ENCODE results near the gene DPM1. TPM values are rescaled to one million over a fixed set of nuclear protein-coding genes. Genes with fewer than 3 reads are reported as not detected.

The DPM1 gene
- total RNA-seq, 1 experiment from 2014 or later, result 65.5 TPM

- no peak for TF ChIP-seq CEBPB (IDR thresholded peaks at IDR 0.05; ENCODE audit: low read depth)
- TF ChIP-seq EZH2 (IDR thresholded peaks at IDR 0.05), result no peak
- no peak for TF ChIP-seq ZBTB33 (IDR thresholded peaks at IDR 0.05; ENCODE audit: extremely low read depth, insufficient replicate concordance, low read length)
- no peak for TF ChIP-seq EGR1 (IDR thresholded peaks at IDR 0.05; ENCODE audit: low read depth)
Observed at GRCh38 chr20:50916257-50916656, 42.1 kb downstream of the DPM1 start (continued).

GRCh38 chr20:50915424-50915823 lies 42.9 kb downstream of the DPM1 start:
- H2AFZ ChIP-seq (ENCODE audit: low read depth, low read length, poor library complexity, severe bottlenecking), result no peak overlapping the region
- CTCF ChIA-PET, result interaction anchor here (2.8 kb wide), 1 partner anchor 14 kb away, joined by 9 read pairs; no protein-coding TSS in a partner anchor
- H3K4me3 ChIP-seq (replicated peaks in 1 of 2; ENCODE audit: low read depth in 1 of 2, low read length in 2 of 2), result no peak overlapping the region
- H4K20me1 ChIP-seq (ENCODE audit: insufficient read depth), result peaks cover 61% of the 10 kb centered on the region; the same call in 1 of the 2 replicates
- no peak overlapping the region for H3K27ac ChIP-seq (ENCODE audit: low read depth, low read length)
- ATAC-seq (no peak), DNase-seq (ENCODE audit: low read depth, low spot score) (no peak)
- H3K9me2 ChIP-seq (ENCODE audit: insufficient read depth), result no peaks in the 10 kb centered on the region
- peaks cover 10 to 19% of the 10 kb centered on the region in 2 experiments; a peak in 1 of 4 replicates for H3K36me3 ChIP-seq (ENCODE audit: control insufficient read depth in 1 of 2, insufficient read depth in 2 of 2, low read length in 2 of 2)
- TF ChIP-seq ELF1 (IDR thresholded peaks at IDR 0.05; ENCODE audit: borderline replicate concordance, low read depth) (no peak), CBX3 (IDR thresholded peaks at IDR 0.05; ENCODE audit: low read depth) (no peak), ZBTB33 (IDR thresholded peaks at IDR 0.05; ENCODE audit: extremely low read depth, insufficient replicate concordance, low read length) (no peak), EGR1 (IDR thresholded peaks at IDR 0.05; ENCODE audit: low read depth) (no peak), MAX (IDR thresholded peaks at IDR 0.05) (no peak), CEBPB (IDR thresholded peaks at IDR 0.05; ENCODE audit: low read depth) (no peak), JUND (IDR thresholded peaks at IDR 0.05) (no peak), REST (IDR thresholded peaks at IDR 0.05; ENCODE audit: low read depth) (no peak), RAD21 (IDR thresholded peaks at IDR 0.05; ENCODE audit: low read depth) (no peak), ATF3 (IDR thresholded peaks at IDR 0.05) (no peak), CTCF (IDR thresholded peaks at IDR 0.05 in 2 of 3, conservative IDR thresholded peaks at IDR 0.05 in 1 of 3; ENCODE audit: borderline replicate concordance in 1 of 3, insufficient read depth in 1 of 3, low read depth in 2 of 3, low read length in 2 of 3) (no peak), EZH2 (IDR thresholded peaks at IDR 0.05) (no peak), SIN3A (IDR thresholded peaks at IDR 0.05; ENCODE audit: low read depth) (no peak), FOSL1 (IDR thresholded peaks at IDR 0.05; ENCODE audit: low read depth) (no peak), EZH2phosphoT487 (IDR thresholded peaks at IDR 0.05; ENCODE audit: borderline replicate concordance) (no peak)
- H3K4me2 ChIP-seq (ENCODE audit: low read length), result no peak overlapping the region
- intact Hi-C loops (cut with micrococcal nuclease), result no loop called here
- peaks cover 0 to 14% of the 10 kb centered on the region in 2 experiments; a peak in 2 of 4 replicates for H3K4me1 ChIP-seq (ENCODE audit: control insufficient read depth in 1 of 2, insufficient read depth in 2 of 2, low read length in 2 of 2)
- no TSS peak for BruUV-seq (replicated peaks)
- H3K9ac ChIP-seq (ENCODE audit: low read length), result no peak overlapping the region
- H3K79me2 ChIP-seq (ENCODE audit: insufficient read depth, low read length), result peaks cover 100% of the 10 kb centered on the region
- H3K27me3 ChIP-seq (ENCODE audit: insufficient read depth, low read length), result no peaks in the 10 kb centered on the region
- POLR2A ChIA-PET, result no interaction called here
- no peaks in the 10 kb centered on the region for H3K9me3 ChIP-seq (ENCODE audit: control insufficient read depth in 1 of 2, insufficient read depth in 1 of 2, low read depth in 1 of 2, low read length in 2 of 2)
- RAD21 ChIA-PET (ENCODE audit: low non-redundant PET in 1 of 2, low total read pairs in 2 of 2, uncharacterized antibody in 2 of 2, unreplicated experiment in 2 of 2), result no interaction called here

Measured in HCT116 (cell line).